Measurements from ENCODE around the gene DRD4.
"Not testable (repeated sequence)": the region's sequence is repeated elsewhere in the genome, so short reads cannot be mapped to it uniquely, and the experiment has no call there.

The DRD4 gene

GRCh38 chr11:673866-674265 lies 36.8 kb downstream of the DRD4 start:
- DNase-seq (ENCODE audit: low read depth in 1 of 2, low spot score in 1 of 2): no peak

DNA sequence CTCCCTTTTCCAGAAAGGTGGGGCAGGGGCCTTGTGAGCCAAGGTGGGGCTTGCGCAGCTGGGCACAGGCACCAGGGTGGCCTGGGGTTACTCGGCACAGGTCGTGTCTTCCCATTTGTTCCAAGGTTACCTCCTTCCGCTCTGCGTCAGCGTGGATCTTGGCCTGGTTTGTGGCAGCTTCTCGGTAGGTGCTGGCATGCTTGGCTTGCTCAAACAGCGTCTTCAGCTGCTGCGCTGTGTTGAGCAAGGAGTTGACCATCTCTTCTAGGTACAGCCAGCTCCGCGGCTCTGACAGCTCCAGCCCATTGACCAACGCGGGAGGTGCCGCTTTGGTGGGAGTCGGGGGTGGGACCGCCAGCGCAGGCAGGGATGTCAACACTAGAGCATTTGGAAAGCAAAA lies 37.3 kb downstream of the DRD4 start:
- no peak for DNase-seq (ENCODE audit: low read depth in 1 of 2, low spot score in 1 of 2)

- DNase-seq (ENCODE audit: low read depth in 1 of 2, low spot score in 1 of 2): no peak
Measured at GRCh38 chr11:678297-678696, 41.2 kb downstream of the DRD4 start.

DNA sequence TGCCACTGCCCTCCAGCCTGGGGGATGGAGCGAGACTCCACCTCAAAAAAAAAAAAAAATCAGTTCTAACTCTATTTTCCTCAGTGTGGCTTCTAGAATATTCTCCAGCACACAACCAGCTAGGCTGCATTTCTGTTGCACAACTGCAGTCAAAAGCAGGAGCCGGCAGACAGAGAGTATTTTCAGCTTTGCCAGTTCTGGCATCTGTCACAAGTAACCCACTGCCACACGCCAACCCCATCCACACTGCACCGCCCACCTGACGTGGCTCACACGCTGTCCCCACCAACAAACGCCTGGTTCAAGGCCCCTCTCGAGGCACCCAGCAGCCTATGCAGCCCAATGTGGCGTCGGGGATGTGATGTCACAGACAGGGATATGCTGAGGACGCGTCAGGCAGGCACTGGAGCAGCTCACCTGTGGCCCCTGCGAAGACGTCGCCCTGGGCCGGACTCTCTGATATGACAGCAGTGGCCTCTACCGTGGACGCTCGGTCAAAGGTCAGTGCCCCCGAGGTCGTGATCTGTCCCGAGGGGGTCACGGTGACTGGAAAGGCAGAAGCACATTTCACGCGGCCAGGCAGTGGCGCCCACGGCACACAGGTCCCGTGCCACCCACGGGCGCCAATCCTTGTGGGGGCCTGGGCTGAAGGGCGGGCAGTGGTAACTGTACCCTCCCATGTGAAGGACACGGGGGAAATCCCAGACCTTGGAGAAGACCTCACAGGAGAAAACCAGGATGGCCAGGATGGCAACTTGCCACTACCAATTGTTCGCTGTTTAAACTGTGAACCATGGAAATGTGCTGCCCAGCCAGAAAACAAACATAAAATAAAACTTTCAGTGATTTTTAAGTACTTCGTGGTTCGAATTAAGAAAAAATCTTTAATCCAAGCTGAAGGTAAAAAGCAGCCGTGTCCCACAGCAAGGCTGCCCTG lies 42.5 kb downstream of the DRD4 start:
- DNase-seq (ENCODE audit: low read depth in 1 of 2, low spot score in 1 of 2): no peak

DNA sequence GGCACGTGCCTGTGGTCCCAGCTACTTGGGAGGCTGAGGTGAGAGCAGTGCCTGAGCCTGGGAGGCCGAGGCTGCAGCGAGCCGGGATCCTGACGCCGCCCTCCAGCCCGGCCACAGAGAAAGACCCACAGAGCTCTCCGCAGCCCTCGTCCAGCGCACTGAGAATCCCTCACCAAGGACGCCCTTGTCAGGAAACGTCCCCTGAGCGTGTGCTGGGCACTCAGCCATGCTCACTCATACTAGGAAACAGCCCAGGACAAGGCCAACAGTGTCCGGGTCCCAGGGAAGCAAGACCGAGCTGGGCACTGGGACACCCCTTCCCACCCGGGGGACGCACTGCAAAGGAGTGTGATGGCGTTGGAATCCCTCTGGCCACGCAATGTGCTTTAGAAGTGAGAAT lies 43.4 kb downstream of the DRD4 start:
- DNase-seq (ENCODE audit: low read depth in 1 of 2, low spot score in 1 of 2): no peak

GRCh38 chr11:680970-681369 lies 43.9 kb downstream of the DRD4 start:
- no peak for DNase-seq (ENCODE audit: low read depth in 1 of 2, low spot score in 1 of 2)

DNA sequence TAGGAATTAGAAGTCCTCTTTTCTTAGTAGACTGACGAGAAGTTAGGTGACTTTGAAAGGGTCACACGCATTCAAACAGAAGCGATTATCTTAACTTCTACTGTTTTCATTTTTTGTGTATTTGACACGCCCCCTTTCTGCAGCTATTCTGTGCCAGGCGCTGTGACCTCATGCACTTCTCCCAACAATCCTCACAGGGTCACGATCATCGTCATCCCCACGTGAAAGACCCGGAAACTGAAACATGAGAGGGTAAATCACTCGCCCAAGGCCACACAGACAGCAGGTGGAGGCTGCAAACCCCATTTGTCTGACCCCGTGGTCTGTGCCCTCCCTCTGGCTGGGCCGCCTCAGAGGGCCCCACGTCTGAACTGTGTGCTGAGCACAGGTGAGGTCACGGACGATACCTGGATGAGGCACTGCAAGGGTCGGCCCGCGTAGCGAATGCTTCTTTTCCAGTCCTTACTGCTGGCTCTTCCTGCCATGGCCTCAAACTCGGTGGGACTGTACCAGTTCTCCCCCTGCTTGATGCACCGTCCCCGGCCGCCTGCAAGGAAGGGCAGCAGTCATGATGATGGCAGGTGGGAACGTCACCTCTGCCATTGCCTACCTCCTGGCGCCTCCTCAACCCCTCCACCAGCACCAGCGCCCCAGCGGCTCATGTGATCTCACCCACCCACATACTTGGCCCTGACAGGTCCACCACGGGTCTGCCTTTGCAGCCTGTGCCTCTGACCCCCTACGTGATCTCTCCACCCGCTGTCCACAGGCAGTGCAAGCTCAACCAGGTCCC lies 49.6 kb downstream of the DRD4 start:
- no peak for DNase-seq (ENCODE audit: low read depth in 1 of 2, low spot score in 1 of 2)

GRCh38 chr11:687751-688150 lies 50.7 kb downstream of the DRD4 start:
- DNase-seq (ENCODE audit: low read depth in 1 of 2, low spot score in 1 of 2): no peak

- no peak for DNase-seq (ENCODE audit: low read depth in 1 of 2, low spot score in 1 of 2)
Measured at GRCh38 chr11:688681-689080, 51.6 kb downstream of the DRD4 start.

- DNase-seq (ENCODE audit: low read depth in 1 of 2, low spot score in 1 of 2): no peak
Measured at GRCh38 chr11:689625-690024, 52.6 kb downstream of the DRD4 start.

DNA sequence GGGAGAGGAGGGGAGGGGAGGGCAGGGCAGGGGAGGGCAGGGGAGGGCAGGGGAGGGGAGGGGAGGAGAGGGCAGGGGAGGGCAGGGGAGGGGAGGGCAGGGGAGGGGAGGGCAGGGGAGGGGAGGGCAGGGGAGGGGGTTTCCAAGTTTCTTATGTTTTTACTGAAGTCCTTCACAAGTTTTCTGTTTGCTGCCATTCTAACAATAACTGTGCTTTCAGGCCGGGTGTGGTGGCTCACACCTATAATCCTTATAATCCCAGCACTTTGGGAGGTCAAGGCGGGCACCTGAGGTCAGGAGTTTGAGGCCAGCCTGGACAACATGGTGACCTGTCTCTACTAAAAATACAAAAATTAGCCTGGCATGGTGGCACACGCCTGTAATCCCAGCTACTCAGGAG lies 53.2 kb downstream of the DRD4 start:
- not testable (repeated sequence) for DNase-seq (ENCODE audit: low read depth in 1 of 2, low spot score in 1 of 2)
